Neural progenitor cell (in vitro differentiated cells): ENCODE results near the gene FBXW11. TPM values are rescaled to one million over a fixed set of nuclear protein-coding genes. Genes with fewer than 3 reads are reported as not detected.

Experiments
- DNase-seq: peaks from one replicate; pipeline ENCODE4 v3.0.0-alpha.2; 2016; ENCODE audit warnings: low spot score
- H2AFZ ChIP-seq: fragments of 200-600 bp; sonication (generic); replicated peaks from 2 replicates; pipeline ENCODE4 v1.6.1; 2016; ENCODE audit warnings: antibody characterized with exemption
- H3F3A ChIP-seq: fragments of 200-600 bp; sonication (generic); 2 replicates; pipeline ENCODE4 v1.6.1; 2016; ENCODE audit warnings: antibody characterized with exemption, low read depth
- H3K27ac ChIP-seq: fragments of 200-600 bp; sonication (generic); 2 replicates; pipeline ENCODE4 v1.5.1; 2016; ENCODE audit warnings: mild to moderate bottlenecking
- H3K27me3 ChIP-seq: fragments of 200-600 bp; sonication (generic); 2 replicates; pipeline ENCODE4 v1.6.1; 2016; ENCODE audit warnings: mild to moderate bottlenecking, moderate library complexity
- H3K36me3 ChIP-seq: fragments of 200-600 bp; sonication (generic); 2 replicates; pipeline ENCODE4 v1.5.1; 2016
- H3K4me1 ChIP-seq: fragments of 200-600 bp; sonication (generic); 2 replicates; pipeline ENCODE4 v1.6.1; 2016; ENCODE audit warnings: mixed run types
- H3K4me2 ChIP-seq: fragments of 200-600 bp; sonication (generic); 2 replicates; pipeline ENCODE4 v1.6.1; 2016
- H3K4me3 ChIP-seq: fragments of 200-600 bp; sonication (generic); 2 replicates; pipeline ENCODE4 v1.5.1; 2016
- H3K79me2 ChIP-seq: fragments of 200-600 bp; sonication (generic); 2 replicates; pipeline ENCODE4 v1.6.1; 2016; ENCODE audit warnings: low read depth
- H3K9ac ChIP-seq: fragments of 200-600 bp; sonication (generic); 2 replicates; pipeline ENCODE4 v1.6.1; 2016
- H3K9me3 ChIP-seq: fragments of 200-600 bp; sonication (generic); 2 replicates; pipeline ENCODE4 v1.5.1; 2016; ENCODE audit warnings: low read depth
- H4K20me1 ChIP-seq: fragments of 200-600 bp; sonication (generic); 2 replicates; pipeline ENCODE4 v1.6.1; 2016; ENCODE audit warnings: low read depth
- H3K27ac Mint-ChIP-seq: 3 replicates; pipeline ENCODE4 v1.8.0; 2021; ENCODE audit warnings: mixed read lengths
- H3K27me3 Mint-ChIP-seq: 2 replicates; pipeline ENCODE4 v1.8.0; 2022; ENCODE audit warnings: low read depth, mild to moderate bottlenecking, inconsistent platforms, moderate library complexity, mixed read lengths; ENCODE audit not compliant: insufficient read depth
- H3K36me3 Mint-ChIP-seq: 3 replicates; pipeline ENCODE4 v1.8.0; 2021; ENCODE audit warnings: mixed read lengths
- H3K4me1 Mint-ChIP-seq: 3 replicates; pipeline ENCODE4 v1.8.0; 2021; ENCODE audit warnings: mixed read lengths
- H3K4me3 Mint-ChIP-seq: 3 replicates; pipeline ENCODE4 v1.8.0; 2021; ENCODE audit warnings: mild to moderate bottlenecking, moderate library complexity, mixed read lengths
- H3K9me3 Mint-ChIP-seq: 3 replicates; pipeline ENCODE4 v1.8.0; 2020; ENCODE audit warnings: mixed read lengths
- CTCF ChIP-seq: fragments of 200-600 bp; sonication (generic); IDR thresholded peaks from 2 replicates; pipeline ENCODE4 v1.5.1; 2017; ENCODE audit warnings: antibody characterized with exemption, mild to moderate bottlenecking
- EZH2 ChIP-seq: fragments of 200-600 bp; sonication (generic); IDR thresholded peaks from 2 replicates; pipeline ENCODE4 v1.6.1; 2017; ENCODE audit warnings: antibody characterized with exemption, mild to moderate bottlenecking, moderate library complexity
- EZH2phosphoT487 ChIP-seq: fragments of 200-600 bp; sonication (generic); IDR thresholded peaks from 2 replicates; pipeline ENCODE4 v1.6.1; 2017; ENCODE audit warnings: antibody characterized with exemption
- total RNA-seq: library from RNA; depleted of rRNA; stranded (reverse); fragments of >200 nt; gene quantifications from 2 replicates; pipeline ENCODE4 v1.2.3, GENCODE V29; 2015; ENCODE audit warnings: low replicate concordance

FBXW11 gene
- total RNA-seq, 1 donor from 2014 or later: 79.1 TPM

- no peaks in the 10 kb centered on the region for H4K20me1 ChIP-seq
- H3K9me3 Mint-ChIP-seq: no peaks in the 10 kb centered on the region
- peaks cover 2% of the 10 kb centered on the region for H3K27me3 Mint-ChIP-seq
- H3K9me3 ChIP-seq: no peaks in the 10 kb centered on the region
- no peak overlapping the region for H2AFZ ChIP-seq
- H3K4me1 ChIP-seq: no peaks in the 10 kb centered on the region
- no peaks in the 10 kb centered on the region for H3K79me2 ChIP-seq
- H3K27ac Mint-ChIP-seq: peak overlapping the region; percentile 65
- no peak overlapping the region for H3K4me2 ChIP-seq
- H3K27ac ChIP-seq: no peak overlapping the region
- TF ChIP-seq EZH2 (no peak), CTCF (peak; percentile 12), EZH2phosphoT487 (no peak)
- no peak overlapping the region for H3K9ac ChIP-seq
- no peaks in the 10 kb centered on the region for H3K36me3 ChIP-seq
- H3K4me3 Mint-ChIP-seq: no peak overlapping the region
- peaks cover 13% of the 10 kb centered on the region for H3K36me3 Mint-ChIP-seq
- peaks cover 7% of the 10 kb centered on the region for H3K4me1 Mint-ChIP-seq
- no peaks in the 10 kb centered on the region for H3F3A ChIP-seq
- H3K27me3 ChIP-seq: no peaks in the 10 kb centered on the region
- DNase-seq: peak; percentile 19
- H3K4me3 ChIP-seq: no peak overlapping the region
These were observed 38.3 kb upstream of the FBXW11 start for GRCh38 chr5:172044631-172045314.

GRCh38 chr5:172043865-172044264 is 37.4 kb upstream of the FBXW11 start:
- Histone ChIP-seq H3K9me3 (no peaks in the 10 kb centered on the region), H2AFZ (no peak overlapping the region), H4K20me1 (no peaks in the 10 kb centered on the region), H3K36me3 (no peaks in the 10 kb centered on the region), H3F3A (no peaks in the 10 kb centered on the region), H3K4me3 (no peak overlapping the region), H3K79me2 (no peaks in the 10 kb centered on the region), H3K27me3 (no peaks in the 10 kb centered on the region), H3K9ac (no peak overlapping the region), H3K27ac (no peak overlapping the region), H3K4me2 (no peak overlapping the region), H3K4me1 (no peaks in the 10 kb centered on the region)
- Mint-ChIP-seq H3K9me3 (no peaks in the 10 kb centered on the region), H3K4me3 (no peak overlapping the region), H3K27me3 (peaks cover 5% of the 10 kb centered on the region), H3K36me3 (peaks cover 6% of the 10 kb centered on the region), H3K4me1 (peaks cover 1% of the 10 kb centered on the region), H3K27ac (no peak overlapping the region)
- DNase-seq: no peak
- no peak for TF ChIP-seq EZH2
- TF ChIP-seq CTCF: no peak
- TF ChIP-seq EZH2phosphoT487: no peak

GRCh38 chr5:172042183-172042582 is 35.7 kb upstream of the FBXW11 start:
- Histone ChIP-seq H4K20me1 (no peaks in the 10 kb centered on the region), H3K27me3 (no peaks in the 10 kb centered on the region), H2AFZ (no peak overlapping the region), H3K36me3 (no peaks in the 10 kb centered on the region), H3K27ac (no peak overlapping the region), H3F3A (no peaks in the 10 kb centered on the region), H3K4me3 (no peak overlapping the region), H3K4me1 (no peaks in the 10 kb centered on the region), H3K4me2 (no peak overlapping the region), H3K9ac (no peak overlapping the region), H3K9me3 (no peaks in the 10 kb centered on the region), H3K79me2 (no peaks in the 10 kb centered on the region)
- Mint-ChIP-seq H3K4me3 (no peak overlapping the region), H3K4me1 (no peaks in the 10 kb centered on the region), H3K27me3 (peaks cover 4% of the 10 kb centered on the region), H3K27ac (no peak overlapping the region), H3K36me3 (no peaks in the 10 kb centered on the region), H3K9me3 (no peaks in the 10 kb centered on the region)
- no peak for TF ChIP-seq EZH2
- no peak for TF ChIP-seq EZH2phosphoT487
- no peak for TF ChIP-seq CTCF
- DNase-seq: no peak
